Hematopoietic multipotent progenitor cell treated with erythropoietin and hydrocortisone succinate and interleukin-3 and kit ligand, for 8 days (in vitro differentiated cells): Measurements from ENCODE around the gene JAZF1.

ENCODE experiments used
- DNase-seq: peaks from one replicate; pipeline ENCODE4 v3.0.0-alpha.2; 2015

JAZF1 gene

DNA sequence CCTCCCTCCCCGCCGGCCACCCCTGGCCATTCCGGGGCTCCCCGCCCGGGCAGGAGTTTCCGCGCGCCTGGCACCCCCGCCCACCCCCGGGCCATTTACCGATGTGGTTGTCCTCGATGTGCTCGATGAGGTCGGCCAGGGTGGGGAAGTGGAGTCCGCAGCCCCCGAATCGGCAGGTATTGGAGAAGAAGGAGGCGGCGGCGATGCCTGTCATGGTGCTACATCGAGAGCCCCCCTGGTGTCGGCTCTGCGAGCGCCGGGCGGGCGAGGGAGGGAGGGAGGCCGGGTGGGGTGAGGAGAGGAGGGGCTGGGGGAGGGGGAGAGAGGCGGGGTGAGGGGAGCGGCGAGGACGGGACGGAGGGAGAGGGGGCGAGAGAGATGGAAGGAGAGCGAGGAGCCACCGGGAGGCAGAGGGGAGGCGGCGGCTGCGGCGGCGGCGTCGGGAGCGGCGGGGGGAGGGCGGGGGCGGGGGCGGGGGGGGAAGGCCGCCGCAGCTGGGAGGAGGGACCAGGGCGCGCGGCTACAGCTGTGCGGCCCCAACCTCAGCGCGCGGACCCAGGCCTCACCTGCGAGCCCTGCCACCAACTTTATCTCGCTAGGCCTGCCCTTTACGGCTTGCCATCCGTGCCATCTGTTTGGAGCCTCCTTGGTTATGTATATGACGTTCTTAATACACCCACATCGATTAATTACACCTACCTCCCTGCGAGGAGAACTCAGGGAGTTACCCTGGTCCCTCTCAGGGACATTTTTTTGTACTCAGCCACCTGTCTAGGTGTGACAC is at the start of gene JAZF1:
Gene JAZF1 (minus strand): TSS at position 432 of the 784 bp plus-strand sequence.
- peak; percentile 72 for DNase-seq

GRCh38 chr7:28230261-28230660 is 49.7 kb upstream of the JAZF1 start:
- DNase-seq, result no peak

- no peak for DNase-seq
Measured at GRCh38 chr7:28228396-28228795, 47.8 kb upstream of the JAZF1 start.

DNA sequence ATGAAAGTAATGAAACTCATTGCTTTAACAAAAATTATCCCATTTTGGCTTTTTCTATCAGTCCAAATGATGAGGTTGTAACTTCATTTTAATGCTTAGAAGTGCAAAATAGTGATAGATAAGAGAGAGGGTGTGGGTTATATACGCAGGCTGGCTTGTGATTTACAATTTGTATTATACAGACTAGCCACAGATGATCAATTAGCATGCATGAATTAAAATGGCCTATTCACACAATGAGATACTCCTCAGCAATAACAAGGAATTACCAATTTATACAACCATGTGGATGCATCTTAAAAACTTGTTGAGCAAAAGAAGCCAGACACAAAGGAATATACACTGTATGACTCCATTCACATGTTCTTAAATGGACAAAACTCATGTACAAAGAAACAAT is 45.4 kb upstream of the JAZF1 start:
- DNase-seq, result no peak

DNA sequence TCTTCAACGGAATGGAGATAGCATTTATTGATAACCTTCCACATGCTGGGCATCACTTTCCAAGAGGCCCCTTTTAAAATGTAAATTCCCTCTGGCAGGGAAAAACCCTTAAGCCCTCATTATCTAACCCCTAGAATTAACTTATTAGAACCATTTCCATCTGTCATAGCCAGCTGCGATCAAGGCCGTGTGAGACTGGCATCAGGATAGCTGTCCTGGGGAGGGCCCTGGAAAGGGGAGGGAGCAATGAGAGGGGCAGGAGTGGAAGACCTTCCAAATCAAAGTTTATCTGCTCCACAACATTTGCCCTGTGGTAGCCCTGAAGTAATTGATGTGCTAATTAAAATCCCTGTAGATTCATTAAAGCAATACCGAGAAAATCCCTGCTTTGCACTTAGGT is 45.0 kb upstream of the JAZF1 start:
- DNase-seq, result no peak

DNA sequence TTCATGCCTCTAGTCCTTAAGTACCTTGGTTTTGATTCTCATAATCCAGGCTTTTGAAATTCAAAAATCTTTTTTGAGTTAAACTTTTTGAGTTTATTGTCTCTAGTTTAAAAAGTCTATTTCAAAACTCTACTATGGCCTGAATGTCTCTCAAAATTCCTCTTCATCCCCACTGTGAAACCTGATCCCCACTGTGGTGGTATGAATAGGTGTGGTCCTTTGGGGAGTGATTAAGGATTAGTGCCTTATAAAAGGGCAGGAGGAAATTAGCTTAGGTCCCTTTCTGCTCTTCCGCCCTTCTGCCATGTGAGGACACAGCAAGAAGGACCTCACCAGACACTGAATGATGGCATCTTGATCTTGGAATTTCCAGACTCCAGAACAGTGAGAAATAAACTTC is 44.1 kb upstream of the JAZF1 start:
- DNase-seq, result no peak

- DNase-seq, result peak; percentile 14
Measured at GRCh38 chr7:28224172-28224571, 43.6 kb upstream of the JAZF1 start.

- DNase-seq, result peak; percentile 54
Measured at GRCh38 chr7:28222636-28223035, 42.0 kb upstream of the JAZF1 start.

GRCh38 chr7:28219793-28220192 is 39.2 kb upstream of the JAZF1 start:
- DNase-seq, result no peak

DNA sequence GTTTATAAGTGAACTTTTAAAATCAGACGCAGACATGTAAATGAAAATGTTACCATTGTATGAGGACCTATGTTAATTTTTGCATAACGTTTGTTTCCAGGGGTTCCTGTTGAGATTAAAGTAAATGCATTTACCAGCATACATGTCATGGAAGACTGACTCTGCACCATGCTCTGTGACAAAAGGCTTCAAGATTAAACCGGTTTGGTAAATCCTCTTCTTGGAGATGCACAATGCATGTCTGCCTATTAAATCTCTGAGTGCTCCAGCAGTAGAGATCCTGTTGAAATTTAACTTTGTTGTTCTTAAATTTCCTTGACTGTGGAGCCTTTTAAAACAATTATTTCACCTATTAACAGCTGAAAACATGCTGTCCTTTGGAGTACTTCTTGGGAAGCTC is 36.5 kb upstream of the JAZF1 start:
- no peak for DNase-seq

- peak; percentile 37 for DNase-seq
Measured at GRCh38 chr7:28211006-28211405, 30.4 kb upstream of the JAZF1 start.

DNA sequence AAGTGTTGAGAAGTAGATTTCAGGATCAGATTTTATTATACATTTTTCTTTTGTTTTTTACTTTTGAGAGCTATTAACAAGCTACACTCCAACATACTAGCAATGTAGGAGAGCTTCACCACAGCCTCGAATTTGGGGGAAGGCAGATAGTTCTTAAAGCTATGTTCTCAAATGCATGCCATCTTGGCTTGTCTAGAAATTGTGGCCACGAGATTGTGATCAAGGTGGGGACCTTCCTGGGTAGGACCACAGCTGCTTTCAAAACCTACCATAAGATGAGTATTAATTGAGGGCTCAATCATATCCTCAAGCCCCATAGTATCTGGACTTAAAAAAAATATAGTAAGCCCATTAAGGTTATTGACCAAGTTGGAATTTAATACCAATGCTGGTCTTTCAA is 27.9 kb upstream of the JAZF1 start:
- peak; percentile 64 for DNase-seq

- DNase-seq, result no peak
Measured at GRCh38 chr7:28207486-28208158, 27.0 kb upstream of the JAZF1 start.

DNA sequence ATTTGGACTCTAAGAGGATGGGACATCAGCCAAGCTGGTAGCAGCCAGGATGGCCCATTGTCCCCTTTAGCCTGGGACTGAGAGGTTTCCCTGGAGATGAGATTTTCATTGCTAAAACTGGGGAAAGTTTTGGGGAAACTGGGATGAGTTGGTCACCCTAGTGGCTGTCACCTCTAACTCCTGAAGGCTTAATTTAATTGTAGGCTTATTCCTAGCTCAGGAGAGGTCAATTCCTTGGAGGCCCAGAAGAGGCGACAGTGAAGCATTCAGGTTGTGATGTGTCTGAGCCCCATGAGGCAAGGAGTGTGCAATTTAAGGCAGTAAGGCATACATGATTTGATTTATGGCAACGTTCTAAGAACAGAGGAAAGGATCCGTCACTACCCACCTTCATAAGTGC is 24.9 kb upstream of the JAZF1 start:
- peak; percentile 57 for DNase-seq

GRCh38 chr7:28203508-28204240 is 23.1 kb upstream of the JAZF1 start:
- peak; percentile 99 for DNase-seq

DNA sequence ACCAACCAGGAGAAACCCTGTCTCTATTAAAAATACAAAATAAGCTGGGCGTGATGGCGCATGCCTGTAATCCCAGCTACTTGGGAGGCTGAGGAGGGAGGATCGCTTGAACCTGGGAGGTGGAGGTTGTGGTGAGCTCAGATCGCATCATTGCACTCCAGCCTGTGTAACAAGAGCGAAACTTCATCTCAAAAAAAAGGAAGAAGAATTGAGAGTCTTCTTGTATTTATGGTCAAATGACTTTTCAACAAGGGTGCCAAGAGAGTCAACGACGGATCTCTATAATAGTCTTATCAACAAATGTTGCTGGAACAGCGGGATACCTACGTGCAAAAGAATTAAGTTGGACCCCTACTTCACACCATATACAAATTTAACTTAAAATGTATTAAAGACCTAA is 21.6 kb upstream of the JAZF1 start:
- no peak for DNase-seq

DNA sequence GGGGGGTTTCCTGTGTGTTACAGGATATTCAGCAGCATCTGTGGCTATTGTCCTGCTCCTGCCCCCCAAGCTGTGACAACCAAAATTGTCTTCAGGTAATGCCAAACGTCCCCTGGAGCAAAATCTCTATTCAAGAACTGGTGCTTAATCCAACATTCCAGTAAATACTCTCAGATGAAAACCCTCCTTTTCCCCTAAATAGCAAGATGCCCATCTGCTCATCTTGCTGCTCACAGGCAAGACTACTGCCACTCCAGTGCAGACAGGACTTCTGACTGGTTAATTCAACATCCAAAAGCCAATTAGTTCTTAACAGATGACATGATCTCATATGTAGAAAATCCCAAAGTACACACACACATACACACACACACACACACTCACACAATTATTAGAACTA is 20.5 kb upstream of the JAZF1 start:
- peak; percentile 64 for DNase-seq

- DNase-seq, result peak; percentile 98
Measured at GRCh38 chr7:28200598-28200997, 20.0 kb upstream of the JAZF1 start.

DNA sequence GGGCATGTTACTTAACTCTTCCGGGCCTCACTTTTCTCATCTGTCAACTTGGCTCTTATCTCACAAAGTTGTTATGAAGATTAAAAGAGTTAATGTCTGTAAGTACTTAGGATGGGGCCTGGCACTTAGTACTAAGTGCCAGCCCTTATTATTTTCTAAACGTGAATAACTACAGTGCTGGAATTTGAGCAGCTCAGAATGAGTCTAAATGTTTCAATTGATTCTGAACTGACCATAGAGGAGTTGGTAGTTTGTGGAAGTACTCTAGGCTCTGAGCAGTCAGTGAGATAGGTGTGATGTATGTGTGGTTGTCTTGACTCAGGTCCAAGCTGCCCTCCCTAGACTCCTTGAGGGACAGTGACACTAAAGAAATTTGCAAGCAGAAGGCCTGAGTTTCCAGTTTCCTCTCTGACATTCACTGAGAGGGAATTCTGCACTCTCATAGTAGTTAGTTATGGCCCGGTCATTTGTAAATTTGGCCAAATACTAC is 18.5 kb upstream of the JAZF1 start:
- DNase-seq, result peak; percentile 70

GRCh38 chr7:28195910-28196620 is 15.5 kb upstream of the JAZF1 start:
- peak; percentile 89 for DNase-seq

GRCh38 chr7:28192786-28193585 is 12.4 kb upstream of the JAZF1 start:
- no peak for DNase-seq

DNA sequence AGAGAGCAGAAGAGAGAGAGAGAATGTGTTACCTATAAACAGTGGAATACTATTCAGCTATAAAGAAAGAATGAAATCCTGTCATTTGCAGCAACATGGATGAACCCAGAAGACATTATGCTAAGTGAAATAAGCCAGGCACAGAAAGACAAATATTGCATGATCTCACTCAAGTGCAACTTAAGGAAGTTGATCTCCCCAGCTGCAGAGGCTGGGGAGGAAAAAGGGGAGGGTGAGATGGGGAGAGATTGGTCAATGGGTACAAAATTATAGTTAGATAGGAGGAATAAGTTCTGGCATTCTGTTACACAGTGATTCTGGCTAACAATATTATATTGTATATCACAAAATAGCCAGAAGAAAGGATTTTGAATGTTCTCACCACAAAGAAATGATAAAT is 11.2 kb upstream of the JAZF1 start:
- no peak for DNase-seq
